GM18870 (cell line): Measurements from ENCODE around the gene ARHGAP45.

Experiments used
- ATAC-seq: cut with Tn5 transposase; IDR thresholded peaks from one replicate; pipeline ENCODE4 v1.9.1; 2021; ENCODE audit warnings: moderate library complexity; ENCODE audit not compliant: unreplicated experiment

The ARHGAP45 gene

DNA sequence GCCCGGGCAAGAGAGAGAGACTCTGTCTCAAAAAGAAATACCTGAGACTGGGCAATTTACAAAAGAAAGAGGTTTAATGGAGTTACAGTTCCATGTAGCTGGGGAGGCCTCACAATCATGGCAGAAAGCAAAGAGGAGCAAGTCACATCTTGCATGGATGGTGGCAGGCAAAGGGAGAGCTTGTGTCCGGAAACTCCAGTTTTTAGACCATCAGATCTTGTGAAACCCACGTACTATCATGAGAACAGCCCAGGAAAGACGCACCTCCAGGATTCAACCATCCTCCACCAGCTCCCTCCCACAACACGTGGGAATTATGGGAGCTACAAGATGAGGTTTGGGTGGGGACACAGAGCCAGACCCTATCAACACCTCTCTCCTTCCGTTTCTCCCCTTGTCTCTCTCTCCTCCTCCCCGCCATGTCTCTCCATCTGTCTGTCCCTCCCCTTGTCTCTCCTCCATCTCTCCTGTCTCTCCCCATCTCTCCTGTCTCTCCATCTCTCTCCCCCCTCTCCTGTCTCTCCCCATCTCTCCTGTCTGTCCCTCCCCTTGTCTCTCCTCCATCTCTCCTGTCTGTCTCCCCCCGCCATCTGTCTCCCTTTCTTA, 18.2 kb downstream of the ARHGAP45 start:
- ATAC-seq: no peak

DNA sequence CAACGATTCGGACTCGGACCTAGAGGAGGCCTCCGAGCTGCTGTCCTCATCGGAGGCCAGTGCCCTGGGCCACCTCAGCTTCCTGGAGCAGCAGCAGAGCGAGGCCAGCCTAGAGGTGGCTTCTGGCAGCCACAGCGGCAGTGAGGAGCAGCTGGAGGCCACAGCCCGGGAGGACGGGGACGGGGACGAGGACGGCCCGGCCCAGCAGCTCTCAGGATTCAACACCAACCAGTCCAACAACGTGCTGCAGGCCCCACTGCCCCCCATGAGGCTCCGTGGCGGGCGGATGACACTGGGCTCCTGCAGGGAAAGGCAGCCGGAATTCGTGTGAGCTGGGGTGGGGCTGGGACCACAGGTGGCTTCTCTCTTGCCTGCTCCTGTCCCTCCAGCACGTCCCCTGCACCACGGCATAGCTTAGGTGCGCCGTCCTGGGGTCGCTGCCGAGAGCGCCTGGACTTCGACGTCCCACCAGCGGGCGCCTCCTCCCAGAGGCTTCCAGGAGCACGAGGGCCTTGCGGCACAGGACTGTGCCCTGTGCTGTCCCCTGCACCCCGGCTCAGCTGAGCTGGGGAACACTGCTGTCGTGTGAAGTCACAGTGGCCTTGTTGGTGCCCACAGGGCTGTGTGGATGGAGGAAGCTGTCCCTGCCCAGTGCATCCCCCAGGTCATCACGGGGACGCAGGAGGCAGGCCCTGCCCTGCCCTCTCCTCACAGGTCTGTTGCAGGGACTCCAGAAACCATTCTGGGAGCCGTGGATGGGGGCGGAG, 18.9 kb downstream of the ARHGAP45 start:
- no peak for ATAC-seq

DNA sequence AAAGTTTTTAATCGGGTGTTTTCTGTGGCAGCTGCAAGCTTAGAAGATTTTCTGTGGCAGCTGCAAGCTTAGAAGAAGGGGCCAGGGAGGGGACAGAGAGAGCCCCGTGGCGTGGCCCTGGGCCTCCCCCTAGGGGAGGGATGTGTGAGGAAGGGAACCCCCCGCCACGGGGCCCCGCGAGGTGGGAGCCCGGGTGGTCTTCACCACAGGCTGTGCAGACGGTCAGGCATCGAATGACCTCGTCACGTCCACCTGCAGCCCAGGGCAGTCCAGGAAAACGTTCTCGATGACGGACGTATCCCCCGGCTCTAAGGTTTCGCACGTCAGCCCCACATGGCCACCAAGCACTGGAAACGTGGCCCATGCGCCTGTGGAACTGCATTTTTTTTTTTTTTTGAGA, 19.6 kb downstream of the ARHGAP45 start:
- no peak for ATAC-seq

DNA sequence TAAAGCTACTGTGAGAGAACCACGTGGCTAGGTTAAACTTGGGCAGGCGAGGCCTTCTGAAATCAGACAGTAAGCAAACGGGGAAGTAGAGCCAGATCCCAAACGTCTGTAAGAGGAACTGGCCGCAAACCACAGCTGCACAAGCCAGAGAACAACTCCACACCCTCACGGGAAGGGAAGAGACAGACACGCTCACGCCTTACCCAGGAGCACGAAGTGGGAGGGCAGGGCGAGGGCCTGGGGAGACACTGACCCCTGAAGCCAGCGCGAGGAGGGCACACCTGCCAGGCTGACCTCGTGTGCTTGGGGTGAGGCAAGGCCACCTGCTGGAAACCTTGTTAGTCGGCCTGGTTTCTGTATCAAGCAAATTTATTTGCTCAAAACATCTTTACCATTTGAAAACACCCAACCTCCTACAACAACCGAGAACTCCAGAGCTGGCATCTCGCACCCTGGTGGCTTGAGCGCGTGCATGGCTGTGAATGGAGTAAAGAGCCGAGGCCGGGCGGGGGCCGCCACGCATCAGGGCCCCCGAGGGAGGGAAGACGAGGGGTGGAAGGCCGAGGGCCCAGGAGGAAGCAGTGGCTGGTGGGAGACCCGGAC, 20.9 kb downstream of the ARHGAP45 start:
- no peak for ATAC-seq

DNA sequence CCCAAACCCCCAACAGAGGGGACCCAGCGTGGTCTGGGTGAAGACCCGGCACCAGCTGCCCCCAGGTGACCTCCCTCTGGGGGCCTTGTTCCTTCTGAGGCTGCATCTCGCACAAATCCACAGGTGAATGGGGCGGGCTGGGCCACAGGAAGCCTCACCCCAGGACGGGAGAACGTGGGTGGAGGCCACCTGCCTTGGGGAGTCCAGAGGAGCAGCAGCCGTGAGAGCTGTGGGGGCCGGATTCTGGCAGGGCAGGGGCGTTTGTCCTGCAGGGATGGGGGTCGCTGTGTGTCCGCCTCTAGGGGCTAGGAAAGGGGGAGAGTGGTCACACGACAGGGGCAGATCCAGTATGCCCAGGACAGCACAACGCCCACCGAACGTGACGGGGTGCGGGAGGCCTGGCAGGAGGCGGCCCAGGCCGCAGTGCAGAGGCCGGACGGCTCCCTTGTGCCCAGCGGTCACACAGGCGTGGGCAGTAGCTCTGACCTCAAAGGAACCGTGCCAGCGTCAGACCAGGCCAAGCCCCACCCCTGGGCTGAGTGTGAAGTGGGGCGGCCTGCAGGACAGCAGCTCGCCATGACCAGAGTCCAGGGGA, 21.5 kb downstream of the ARHGAP45 start:
- ATAC-seq: no peak

DNA sequence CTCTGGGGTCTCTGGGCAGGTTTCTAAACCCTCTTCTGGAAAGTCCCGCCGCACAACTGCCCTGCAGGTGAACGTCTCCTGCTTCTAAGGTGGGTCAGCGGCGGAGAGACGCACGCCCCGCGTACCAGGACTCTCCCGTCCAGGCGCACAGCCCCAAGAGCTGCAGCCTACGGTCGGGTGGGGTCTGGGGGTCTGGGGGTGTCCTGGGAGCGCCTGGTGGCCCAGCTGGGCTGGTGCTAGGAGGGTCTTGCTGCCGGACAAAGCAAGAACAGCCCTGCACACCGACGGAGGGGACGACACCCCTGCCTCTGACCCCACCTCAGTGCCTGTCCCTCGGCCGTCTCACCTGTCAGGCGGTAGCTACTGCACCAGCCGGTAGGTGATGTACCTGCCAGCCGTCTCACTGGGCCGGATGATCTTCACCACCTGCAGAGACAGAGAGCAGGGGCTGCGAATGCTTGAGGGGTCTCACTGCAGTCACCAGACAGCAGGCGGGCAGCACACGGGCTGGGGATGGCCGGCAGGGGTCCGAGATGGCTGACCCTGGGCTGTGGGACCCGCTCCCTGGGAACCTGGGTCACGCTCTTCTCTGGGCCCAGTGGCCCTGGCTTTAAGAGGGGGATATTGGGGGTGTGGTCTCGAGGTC, 22.3 kb downstream of the ARHGAP45 start:
- no peak for ATAC-seq

DNA sequence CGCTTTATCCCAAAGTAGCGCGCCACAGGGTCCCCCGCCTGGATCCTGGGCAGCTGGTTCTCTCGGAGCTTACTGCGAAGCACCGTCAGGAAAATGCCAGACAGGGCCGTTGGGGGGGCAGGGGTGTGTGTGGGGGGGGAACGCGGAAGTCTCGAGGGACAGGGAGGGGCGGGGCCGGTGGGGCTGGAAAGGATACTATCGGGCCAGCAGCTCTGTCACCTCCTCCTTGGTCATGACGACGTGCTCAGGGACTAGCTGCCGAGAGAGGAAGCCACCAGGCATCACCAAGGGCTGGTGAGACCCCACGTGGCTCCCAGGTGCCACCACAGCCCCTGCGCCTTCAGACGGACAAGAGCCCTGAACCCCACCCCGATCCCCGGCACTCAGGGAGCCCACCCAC, 22.9 kb downstream of the ARHGAP45 start:
- no peak for ATAC-seq

DNA sequence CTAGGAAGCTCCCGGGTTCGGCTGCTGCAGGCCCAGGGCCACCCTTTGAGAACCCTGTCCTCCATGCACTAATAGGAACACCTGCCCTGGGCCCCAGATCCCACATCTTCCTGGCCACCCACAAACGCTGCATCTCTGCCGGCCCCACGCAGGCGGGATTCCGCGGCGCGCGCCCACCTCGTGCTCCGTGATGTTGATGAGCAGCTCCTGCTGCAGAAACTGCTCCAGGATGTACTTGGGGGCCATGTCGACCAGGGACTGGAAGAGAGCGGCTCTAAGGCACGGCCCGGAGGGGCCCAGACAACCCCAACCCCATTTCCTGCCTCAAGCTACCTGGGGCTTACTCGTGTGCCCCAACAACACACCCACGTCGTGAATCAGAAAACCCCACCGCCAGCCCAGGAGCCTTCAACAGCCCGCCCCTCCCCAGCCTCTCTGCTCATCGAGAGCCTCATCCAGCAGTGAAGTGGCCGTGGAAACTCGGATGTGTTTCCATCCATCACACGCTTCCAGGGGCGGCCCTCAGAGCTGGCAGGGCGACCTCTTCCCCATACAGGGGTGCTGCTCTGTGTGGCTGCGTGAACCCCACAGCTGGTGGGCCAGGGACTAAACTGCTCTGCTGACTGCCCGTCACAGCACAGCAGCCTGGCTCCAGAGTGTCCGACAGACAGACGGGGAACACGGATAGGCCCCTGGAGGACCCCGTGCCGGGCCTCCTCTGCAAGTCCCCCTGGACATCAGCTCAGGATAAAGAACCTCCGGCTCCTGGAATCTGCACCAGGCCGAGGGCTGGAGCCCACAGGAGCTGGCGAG, 24.0 kb downstream of the ARHGAP45 start:
- ATAC-seq: no peak

DNA sequence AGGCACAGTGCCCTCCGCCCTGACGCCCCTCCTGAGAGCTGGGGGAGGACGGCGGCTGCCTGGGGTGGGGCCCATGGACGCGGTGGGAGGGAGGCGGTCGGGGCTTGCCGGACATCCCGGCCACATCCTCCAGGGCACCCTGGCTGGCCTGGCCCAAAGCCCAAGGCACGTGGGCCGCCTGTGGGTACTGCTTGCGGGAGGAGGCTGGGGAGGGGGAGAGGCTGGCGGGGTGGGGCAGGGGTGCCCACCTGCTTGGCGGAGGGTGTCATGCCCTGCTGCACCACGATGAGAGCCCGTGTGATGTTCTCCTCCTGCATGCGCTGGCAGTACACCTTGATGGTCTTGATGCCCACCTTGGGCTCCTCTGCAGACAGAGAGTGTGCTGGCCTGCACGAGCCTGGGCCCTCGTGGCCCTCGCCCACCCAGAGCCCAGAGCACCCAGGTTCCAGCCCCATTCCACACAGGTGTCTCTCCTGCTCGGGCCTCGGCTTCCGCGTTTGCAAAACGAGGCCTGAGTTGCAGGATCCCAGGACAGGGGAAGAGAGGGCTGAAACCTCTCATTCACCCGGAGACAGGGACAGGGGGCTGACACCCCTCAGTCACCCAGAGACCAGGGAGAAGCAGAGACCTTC, 24.7 kb downstream of the ARHGAP45 start:
- no peak for ATAC-seq

DNA sequence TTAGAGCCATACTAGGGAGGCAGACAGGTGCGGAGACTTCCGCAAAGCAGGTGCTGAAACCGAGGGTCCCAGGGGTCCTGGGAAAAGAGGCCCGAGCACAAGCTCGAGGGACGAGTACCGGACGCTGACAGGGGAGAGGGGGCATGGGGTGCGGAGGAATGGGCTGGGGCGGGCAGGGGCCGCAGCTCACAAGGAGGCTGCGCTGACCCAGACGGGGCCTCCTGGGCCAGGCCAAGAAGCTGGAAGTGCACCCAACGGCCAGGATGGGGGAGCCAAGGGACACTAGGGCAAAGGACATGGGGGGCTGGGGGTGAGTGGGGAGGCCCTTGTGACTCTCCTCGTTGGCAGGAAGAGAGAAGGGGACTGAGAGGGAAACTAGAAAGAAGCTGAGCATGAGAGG, 26.4 kb downstream of the ARHGAP45 start:
- no peak for ATAC-seq

DNA sequence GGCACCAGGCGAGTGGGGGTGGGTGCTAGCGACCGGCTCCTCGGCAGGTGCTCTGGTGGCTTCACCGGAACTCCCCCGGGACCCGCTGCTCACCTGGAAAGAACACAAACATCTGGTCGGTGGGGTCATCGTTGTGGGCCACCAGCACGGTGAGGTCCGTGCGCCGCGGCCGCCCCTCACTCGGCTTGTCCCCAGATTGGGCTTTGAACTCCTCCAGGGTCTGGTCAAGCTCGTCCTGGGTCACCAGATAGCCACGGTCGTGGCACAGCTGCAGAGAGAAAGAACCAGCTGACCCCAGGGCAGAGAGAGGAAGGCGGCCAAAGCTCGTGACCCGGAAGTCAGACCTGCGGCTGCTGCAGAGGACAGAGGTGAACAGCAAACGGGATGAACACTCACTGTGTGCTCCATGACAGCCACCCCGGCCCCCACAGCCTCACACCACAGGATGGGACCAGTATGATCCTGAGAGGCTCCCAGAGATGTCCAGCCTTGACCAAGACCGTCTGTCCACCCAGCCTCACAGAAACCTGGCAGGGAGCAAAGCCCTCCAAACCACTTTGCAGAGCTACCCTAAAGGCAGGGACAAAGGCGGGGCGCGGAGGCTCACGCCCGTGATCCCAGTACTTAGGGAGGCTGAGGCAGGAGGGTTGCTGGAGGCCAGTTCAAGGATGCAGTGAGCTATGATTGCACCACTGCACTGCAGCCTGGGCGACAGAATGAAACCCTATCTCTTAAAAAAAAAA, 27.0 kb downstream of the ARHGAP45 start:
- ATAC-seq: no peak

DNA sequence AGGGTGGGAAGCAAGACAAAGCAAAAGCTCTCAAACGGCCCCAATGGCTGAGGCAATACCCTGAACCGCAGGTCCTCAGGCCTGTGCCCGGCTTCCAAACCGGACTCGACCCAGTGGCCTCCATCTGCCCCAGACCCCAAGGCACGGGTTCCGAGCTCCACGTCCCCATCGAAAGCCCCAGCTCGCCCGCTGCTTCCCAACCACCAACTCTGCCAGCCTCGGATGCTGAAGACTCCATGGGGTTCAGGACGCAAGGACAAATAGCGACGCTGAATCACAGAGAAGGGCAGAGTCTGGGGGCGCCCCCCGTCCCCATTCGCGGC, 27.6 kb downstream of the ARHGAP45 start:
- no peak for ATAC-seq

DNA sequence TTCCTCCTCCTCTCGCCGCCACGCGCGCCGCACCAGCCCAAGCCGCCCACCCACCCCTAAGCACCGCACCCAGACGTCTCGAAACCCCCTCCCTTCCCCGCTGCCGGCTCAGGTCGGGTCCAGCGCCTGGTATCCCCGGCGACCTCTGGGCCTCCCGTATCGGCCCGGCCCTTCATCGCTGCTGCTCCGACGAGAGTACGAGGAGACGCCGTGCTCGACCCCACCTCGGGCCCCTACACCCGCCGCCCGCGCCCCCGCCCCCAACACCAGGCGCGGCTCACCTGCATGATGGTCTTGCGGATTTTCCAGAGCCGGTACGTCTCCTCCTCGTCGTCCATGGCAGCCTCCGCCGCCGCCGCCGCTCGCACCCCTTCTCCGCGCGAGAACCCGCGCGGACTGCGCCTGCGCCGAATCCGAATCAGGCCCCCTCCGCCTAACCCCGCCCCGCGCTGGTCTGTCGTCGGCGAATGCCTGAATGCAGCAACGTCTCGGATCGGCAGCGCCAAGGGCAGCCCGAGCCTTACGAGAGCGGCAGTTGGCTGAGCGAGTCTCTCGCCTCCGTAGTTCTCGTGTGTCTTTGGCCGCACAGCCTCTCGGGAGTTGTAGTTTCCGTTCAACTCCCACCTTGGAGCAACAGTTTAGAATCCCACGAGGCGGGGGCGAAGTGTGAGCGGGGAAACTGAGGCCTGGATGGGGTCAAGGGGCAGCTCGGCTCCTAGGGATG, 28.2 kb downstream of the ARHGAP45 start, which contains the start of gene POLR2E:
Gene POLR2E (minus strand): TSS at position 398 of the 724 bp plus-strand sequence. CDS start 60 bp downstream, at position 338.
- peak; percentile 68 for ATAC-seq

DNA sequence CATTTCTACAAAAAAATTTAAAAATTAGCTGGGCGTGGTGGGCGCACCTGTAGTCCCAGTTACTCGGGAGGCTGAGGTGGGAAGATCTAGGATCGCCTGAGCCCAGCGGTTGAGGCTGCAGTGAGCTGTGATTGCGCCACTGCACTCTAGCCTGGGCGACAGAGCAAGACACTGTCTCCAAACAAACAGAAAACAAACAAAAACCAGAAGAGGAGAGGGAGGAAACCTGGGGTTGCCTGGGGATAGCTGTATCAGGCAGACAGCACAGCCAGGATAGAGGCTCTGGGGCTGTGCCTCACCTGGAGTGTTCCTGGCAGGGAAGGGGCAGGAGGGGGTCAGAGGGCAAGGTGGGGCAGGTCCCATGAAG, 30.8 kb downstream of the ARHGAP45 start:
- no peak for ATAC-seq

DNA sequence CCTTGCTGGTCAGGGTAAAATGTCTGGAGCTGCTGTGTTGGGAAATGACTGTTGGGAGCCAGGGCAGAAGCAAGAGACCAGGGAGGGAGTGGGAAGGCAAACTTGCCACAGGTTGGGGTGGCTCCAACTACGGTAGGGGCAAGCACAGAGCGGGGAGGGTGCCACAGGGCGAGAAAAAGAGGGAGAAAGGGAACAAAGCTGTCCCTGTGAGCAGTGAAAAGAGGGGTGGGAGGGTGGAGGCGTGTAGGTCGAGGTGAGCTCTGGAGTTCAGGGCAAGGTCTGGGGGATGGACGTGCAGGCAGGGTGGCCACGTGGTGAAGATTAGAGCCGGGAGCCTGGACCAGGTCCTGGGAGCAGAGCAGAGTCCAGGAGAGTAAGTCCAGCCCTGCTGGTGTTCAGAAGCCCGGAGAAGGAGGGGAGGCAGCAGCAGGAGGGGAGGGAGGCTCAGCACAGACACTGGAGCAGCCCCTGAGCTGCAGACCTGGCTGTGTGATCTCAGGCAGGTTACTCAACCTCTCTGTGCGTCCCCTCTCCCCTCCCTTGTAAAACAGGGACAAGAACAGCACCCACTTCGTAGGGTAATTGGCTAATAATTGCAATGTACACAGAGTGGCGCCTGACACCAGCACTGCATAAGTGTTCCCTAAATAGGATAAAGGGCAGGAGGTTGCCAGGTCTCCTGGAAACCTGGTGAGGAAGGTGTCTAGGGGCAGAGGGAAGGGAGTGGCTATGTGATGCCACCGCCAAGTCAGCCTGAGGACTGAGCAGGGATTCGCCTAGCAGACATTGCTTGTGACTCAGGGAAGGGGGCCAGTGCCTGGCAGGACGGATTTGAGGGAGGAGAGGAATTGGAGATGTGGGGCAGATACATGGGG, 31.4 kb downstream of the ARHGAP45 start:
- no peak for ATAC-seq

DNA sequence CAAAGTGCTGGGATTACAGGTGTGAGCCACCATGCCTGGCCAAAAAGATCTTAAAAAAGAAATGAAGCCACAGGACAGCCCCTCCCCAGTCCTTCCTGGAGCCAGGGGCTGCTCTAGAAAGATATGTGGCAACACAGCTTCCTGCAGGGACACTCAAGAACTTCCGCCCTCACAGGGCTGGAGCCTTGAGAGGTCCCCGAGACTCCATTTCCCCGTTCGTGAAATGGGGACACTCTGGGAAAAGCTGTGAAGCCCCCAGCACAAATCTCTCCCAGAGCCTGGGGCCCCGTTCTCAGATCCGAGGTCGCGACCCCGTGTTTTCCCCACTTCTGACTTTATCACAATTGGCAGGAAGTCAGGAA, 34.4 kb downstream of the ARHGAP45 start:
- ATAC-seq: no peak

DNA sequence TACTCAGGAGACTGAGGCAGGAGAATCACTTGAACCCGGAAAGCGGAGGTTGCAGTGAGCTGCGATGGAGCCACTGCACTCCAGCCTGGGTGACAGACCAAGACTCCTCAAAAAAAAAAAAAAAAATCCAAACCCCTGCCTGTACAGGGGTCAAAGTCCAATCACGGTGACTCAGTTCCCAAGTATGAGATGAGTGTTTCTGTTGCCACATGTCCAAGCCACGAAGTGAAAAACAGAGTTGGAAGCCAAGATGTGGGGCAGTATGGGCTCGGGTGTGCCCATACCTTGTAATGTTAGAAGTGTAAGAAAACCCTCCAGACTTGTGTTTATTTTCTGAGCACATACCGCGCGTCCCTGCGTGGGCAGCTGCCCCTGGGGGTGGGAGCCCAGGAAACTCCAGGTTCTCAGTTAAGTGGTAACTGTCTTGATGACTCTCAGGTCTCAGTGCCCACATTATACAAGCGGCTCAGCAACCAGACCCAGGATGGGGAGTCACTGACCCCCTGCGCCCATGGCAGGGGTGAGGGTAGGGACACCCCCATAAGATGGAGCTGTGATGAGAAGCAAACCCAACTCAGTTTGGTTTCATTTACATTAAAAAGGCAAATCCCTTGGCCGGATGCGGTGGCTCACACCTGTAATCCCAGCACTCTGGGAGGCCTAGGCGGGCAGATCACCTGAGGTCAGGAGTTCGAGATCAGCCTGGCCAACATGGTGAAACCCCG, 35.6 kb downstream of the ARHGAP45 start:
- peak; percentile 34 for ATAC-seq
